OCI-LY3 (cell line): ENCODE results near the gene HCN2.
A peak's percentile ranks its signal among the peaks of the same experiment; 100 is the strongest.

Experiments used
- H2AFZ ChIP-seq: fragments of 200-600, 300-600 bp; shearing (Covaris generic); 2 replicates; pipeline ENCODE4 v1.6.0; 2014; ENCODE audit warnings: antibody characterized with exemption, low read depth, low read length
- H3K27ac ChIP-seq: fragments of 200-600, 300-600 bp; sonication (generic); 2 replicates; pipeline ENCODE4 v1.5.1; 2014; ENCODE audit warnings: mild to moderate bottlenecking, low read length, moderate library complexity, mixed read lengths
- H3K27me3 ChIP-seq: fragments of 200-600, 300-600 bp; sonication (generic); 2 replicates; pipeline ENCODE4 v1.6.1; 2014; ENCODE audit warnings: low read depth, low read length, mixed read lengths
- H3K36me3 ChIP-seq: fragments of 200-600, 300-600 bp; sonication (generic); replicated peaks from 2 replicates; pipeline ENCODE3; 2014; ENCODE audit warnings: low read depth, low read length, mixed read lengths
- H3K4me1 ChIP-seq: fragments of 300-600, 200-600 bp; sonication (generic); 2 replicates; pipeline ENCODE4 v1.6.1; 2014; ENCODE audit warnings: low read length, mixed read lengths
- H3K4me2 ChIP-seq: fragments of 200-600, 300-600 bp; sonication (generic); 2 replicates; pipeline ENCODE4 v1.6.1; 2014; ENCODE audit warnings: low read length, mixed read lengths
- H3K4me3 ChIP-seq: fragments of 300-600, 200-600 bp; sonication (generic); 2 replicates; pipeline ENCODE4 v1.5.1; 2014; ENCODE audit warnings: antibody characterized with exemption, mild to moderate bottlenecking, low read length, moderate library complexity
- H3K79me2 ChIP-seq: fragments of 300-600, 200-600 bp; shearing (Covaris generic); 2 replicates; pipeline ENCODE4 v1.6.1; 2014; ENCODE audit warnings: mild to moderate bottlenecking, low read length, mixed read lengths
- H3K9ac ChIP-seq: fragments of 300-600, 200-600 bp; shearing (Covaris generic); 2 replicates; pipeline ENCODE4 v1.6.0; 2014; ENCODE audit warnings: mild to moderate bottlenecking, low read length, moderate library complexity
- H3K9me3 ChIP-seq: fragments of 200-600, 300-600 bp; shearing (Covaris generic); 2 replicates; pipeline ENCODE4 v1.6.1; 2014; ENCODE audit warnings: low read length, mixed read lengths; ENCODE audit not compliant: insufficient read depth
- H4K20me1 ChIP-seq: fragments of 200-600, 300-600 bp; sonication (generic); 2 replicates; pipeline ENCODE4 v1.6.1; 2016; ENCODE audit warnings: low read length, mixed read lengths; ENCODE audit not compliant: insufficient read depth
- EZH2phosphoT487 ChIP-seq: fragments of 200-600 bp; shearing (Covaris generic); IDR thresholded peaks from 2 replicates; pipeline ENCODE4 v1.6.1; 2018; ENCODE audit warnings: antibody characterized with exemption, mixed run types, low read depth
- TF ChIP-seq, protein P1 (sequence below): fragments of 200-600, 300-600 bp; sonication (generic); IDR thresholded peaks from 2 replicates; pipeline ENCODE4 v1.5.1; 2014; ENCODE audit warnings: antibody characterized with exemption, low read length, low read depth

HCN2 gene

DNA sequence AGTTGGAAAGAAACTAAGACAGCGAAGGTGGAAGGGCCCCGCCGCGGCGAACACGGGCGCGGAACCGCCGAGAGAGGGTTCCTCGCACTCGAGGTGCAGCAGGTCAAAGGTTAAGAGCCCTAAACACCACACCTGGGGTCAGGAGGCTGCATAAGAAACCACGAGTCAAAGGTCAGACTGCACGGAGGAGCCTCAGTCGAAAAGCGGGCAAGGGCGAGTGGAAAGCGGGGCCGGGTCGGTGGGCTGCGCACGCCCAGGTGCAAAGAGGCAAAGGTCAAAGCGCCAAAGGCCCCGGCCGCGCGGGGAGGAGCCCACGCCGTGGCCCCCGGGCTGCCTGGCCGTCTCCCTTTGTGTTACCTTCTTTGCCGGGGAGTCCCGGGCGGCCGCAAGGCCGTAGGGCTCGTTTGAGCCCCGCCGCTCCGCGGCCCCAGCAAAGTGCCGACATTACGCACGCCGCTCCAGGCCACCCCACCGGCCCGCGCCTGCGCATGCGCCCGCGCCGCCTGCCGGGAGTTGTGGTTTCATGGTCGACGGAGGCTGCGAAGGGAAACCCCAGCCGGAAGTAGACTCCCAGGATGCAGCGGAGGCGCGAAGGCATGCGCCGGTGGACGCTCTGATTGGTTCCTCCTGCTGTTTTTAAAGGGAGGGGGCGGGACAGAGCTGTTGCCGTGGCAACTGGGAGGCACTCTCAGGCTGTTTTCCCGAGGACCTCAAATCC, 43.5 kb downstream of the HCN2 start, which contains the start of gene POLRMT:
POLRMT (minus strand) TSS at position 470 of the 718 bp plus-strand sequence; CDS start at position 445, 25 bp downstream.
- no peaks in the 10 kb centered on the region for H3K9me3 ChIP-seq
- peak within 1 kb of the TSS; percentile 53 for H2AFZ ChIP-seq

DNA sequence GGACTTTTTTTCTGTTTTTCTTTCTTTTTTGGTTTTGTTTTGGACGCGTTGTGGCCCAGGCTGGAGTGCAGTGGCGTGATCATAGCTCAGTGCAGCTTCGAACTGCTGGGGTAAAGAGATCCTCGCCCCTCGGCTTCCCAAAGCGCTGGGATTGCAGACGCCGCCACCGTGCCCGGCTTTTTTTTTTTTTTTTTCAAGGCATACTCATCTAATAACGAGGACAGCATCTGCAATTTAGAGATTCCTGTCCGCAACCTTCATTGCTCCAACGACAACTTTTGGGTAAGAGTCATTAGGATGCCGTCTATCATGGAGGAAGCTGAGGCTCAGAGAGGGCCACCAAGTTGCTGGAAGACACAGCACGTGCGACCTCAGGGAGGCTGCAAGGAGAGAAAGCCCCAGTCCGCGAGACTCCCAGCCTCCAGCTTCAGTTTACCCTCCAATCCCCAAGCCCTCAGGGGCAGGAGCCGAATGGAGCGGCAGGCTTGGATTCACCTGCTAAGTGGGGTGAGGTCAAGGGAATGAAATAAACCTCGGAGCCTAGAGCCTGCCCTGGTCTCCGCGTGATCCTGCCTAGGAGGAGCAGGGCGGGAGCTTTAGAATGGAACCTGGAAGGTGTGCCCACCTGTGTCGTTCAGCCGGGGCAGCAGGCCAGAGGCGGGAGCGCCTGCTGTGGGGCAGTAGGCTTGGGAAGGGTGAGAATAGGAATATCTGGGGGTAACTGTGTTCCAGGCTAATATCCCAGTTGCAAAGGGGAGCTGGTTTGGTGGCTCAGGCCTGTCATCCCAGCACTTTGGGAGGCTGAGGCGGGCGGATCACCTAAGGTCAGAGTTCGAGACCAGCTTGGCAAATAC, 44.3 kb downstream of the HCN2 start:
- H3K27ac ChIP-seq = no peak overlapping the region
- H3K4me3 ChIP-seq = peak overlapping the region; percentile 92
- peak overlapping the region; percentile 86 for H3K4me2 ChIP-seq
- TF ChIP-seq, protein P1, sequence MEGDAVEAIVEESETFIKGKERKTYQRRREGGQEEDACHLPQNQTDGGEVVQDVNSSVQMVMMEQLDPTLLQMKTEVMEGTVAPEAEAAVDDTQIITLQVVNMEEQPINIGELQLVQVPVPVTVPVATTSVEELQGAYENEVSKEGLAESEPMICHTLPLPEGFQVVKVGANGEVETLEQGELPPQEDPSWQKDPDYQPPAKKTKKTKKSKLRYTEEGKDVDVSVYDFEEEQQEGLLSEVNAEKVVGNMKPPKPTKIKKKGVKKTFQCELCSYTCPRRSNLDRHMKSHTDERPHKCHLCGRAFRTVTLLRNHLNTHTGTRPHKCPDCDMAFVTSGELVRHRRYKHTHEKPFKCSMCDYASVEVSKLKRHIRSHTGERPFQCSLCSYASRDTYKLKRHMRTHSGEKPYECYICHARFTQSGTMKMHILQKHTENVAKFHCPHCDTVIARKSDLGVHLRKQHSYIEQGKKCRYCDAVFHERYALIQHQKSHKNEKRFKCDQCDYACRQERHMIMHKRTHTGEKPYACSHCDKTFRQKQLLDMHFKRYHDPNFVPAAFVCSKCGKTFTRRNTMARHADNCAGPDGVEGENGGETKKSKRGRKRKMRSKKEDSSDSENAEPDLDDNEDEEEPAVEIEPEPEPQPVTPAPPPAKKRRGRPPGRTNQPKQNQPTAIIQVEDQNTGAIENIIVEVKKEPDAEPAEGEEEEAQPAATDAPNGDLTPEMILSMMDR = no peak
- no peak for TF ChIP-seq EZH2phosphoT487
- H3K9ac ChIP-seq = peak overlapping the region; percentile 69
- H3K9me3 ChIP-seq = no peaks in the 10 kb centered on the region
- H3K36me3 ChIP-seq = peaks cover 7% of the 10 kb centered on the region
- H3K4me1 ChIP-seq = peaks cover 11% of the 10 kb centered on the region
- peaks cover 40% of the 10 kb centered on the region for H3K79me2 ChIP-seq
- no peaks in the 10 kb centered on the region for H3K27me3 ChIP-seq
- peak overlapping the region; percentile 53; the same call in 1 of the 2 replicates for H2AFZ ChIP-seq
- no peaks in the 10 kb centered on the region for H4K20me1 ChIP-seq

More for the DNA sequence above, 43.5 kb downstream of the HCN2 start, which contains the start of gene POLRMT:
- Histone ChIP-seq H3K9ac (peak within 1 kb of the TSS; percentile 84), H3K27me3 (no peaks in the 10 kb centered on the region), H3K36me3 (peaks cover 15% of the 10 kb centered on the region), H3K4me2 (peak within 1 kb of the TSS; percentile 86), H4K20me1 (no peaks in the 10 kb centered on the region), H3K4me3 (peak within 1 kb of the TSS; percentile 92), H3K27ac (peak within 1 kb of the TSS; percentile 42), H3K4me1 (peaks cover 11% of the 10 kb centered on the region), H3K79me2 (peaks cover 48% of the 10 kb centered on the region)
- TF ChIP-seq, protein P1 = no peak
- TF ChIP-seq EZH2phosphoT487 = no peak

DNA sequence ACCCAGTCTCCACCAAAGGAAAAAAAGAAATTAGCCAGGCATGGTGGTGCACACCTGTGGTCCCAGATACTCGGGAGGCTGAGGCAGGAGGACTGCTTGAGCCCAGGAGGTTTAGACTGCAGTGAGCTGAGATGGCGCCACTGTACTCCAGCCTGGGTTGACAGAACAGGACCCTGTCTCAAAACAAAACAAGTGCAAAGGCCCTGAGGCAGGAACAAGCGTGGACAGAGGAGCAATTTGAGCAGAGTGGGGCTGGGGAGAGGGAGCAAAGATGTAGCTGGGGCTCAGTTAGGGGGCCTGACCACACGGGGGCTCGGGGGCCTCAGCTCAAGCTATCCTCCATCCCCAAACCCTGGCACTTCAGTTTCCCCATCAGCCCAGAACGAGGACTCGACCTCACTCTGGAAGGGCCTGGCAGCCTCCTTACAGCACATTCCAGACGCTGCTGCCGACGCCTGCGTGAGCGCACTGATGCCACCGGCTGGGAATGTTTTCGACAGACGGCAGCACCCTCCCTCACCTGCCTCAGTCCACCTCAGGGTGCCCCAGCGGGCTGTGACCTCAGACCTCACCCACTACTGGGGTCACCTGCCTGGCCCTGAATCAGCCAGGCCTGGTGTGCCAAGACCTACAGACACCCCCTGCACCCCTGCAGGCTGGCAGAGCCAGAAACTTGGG, 45.4 kb downstream of the HCN2 start:
- no peak overlapping the region for H2AFZ ChIP-seq
- H4K20me1 ChIP-seq = no peaks in the 10 kb centered on the region
- no peak overlapping the region for H3K4me3 ChIP-seq
- no peaks in the 10 kb centered on the region for H3K9me3 ChIP-seq
- peaks cover 35% of the 10 kb centered on the region for H3K79me2 ChIP-seq
- peaks cover 11% of the 10 kb centered on the region for H3K4me1 ChIP-seq
- TF ChIP-seq, protein P1 = no peak
- no peak for TF ChIP-seq EZH2phosphoT487
- no peak overlapping the region for H3K9ac ChIP-seq
- no peak overlapping the region for H3K27ac ChIP-seq
- H3K27me3 ChIP-seq = no peaks in the 10 kb centered on the region
- no peak overlapping the region for H3K4me2 ChIP-seq
- peaks cover 5% of the 10 kb centered on the region for H3K36me3 ChIP-seq

DNA sequence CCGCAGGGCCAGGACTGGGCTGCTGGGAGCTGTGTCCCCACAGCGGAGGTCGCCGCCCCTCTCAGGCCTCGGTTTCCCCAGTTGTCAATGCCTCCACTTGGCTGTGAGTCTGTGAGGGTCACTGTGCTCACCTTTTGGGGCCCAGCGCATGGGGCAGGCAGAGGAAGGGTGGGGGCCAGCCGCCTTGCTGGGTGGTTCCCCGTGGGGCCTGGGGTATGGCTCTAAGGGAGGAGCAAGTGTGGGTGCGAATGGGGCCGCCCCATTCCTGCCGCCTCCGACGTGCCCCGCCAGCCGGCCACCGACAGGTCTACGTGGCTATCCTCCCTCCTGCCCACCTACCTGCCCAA, 49.2 kb downstream of the HCN2 start:
- Histone ChIP-seq H3K4me3 (no peak overlapping the region), H3K4me1 (peaks cover 6% of the 10 kb centered on the region), H3K27me3 (no peaks in the 10 kb centered on the region), H3K9ac (no peak overlapping the region), H3K9me3 (no peaks in the 10 kb centered on the region), H3K79me2 (peaks cover 4% of the 10 kb centered on the region; the same call in 1 of the 2 replicates), H3K27ac (no peak overlapping the region), H4K20me1 (no peaks in the 10 kb centered on the region), H2AFZ (no peak overlapping the region), H3K4me2 (no peak overlapping the region), H3K36me3 (no peaks in the 10 kb centered on the region)
- no peak for TF ChIP-seq EZH2phosphoT487
- TF ChIP-seq, protein P1 = no peak
